PC-3 (cell line): ENCODE measurements around the gene KDELR3. TPM values are rescaled to one million over a fixed set of nuclear protein-coding genes. Genes with fewer than 3 reads are reported as not detected.

Experiments used
- ATAC-seq: fragments of 200-7000 bp; cut with Tn5 transposase; 2 replicates; pipeline ENCODE4 v1.9.1; 2020; ENCODE audit warnings: mild to moderate bottlenecking, moderate library complexity
- BruUV-seq: library from RNA; stranded (reverse); fragments of 400-500 nt; replicated peaks from 2 replicates; lab custom pipeline; 2021; lab: Mats Ljungman, UMichigan
- CTCF ChIA-PET: fragments of 300-600 bp; sonication (Branson Sonifier 250); formaldehyde crosslinking; loops from one replicate; lab custom pipeline; 2022; ENCODE audit warnings: antibody characterized with exemption; lab: Charles Lee
- POLR2A ChIA-PET: fragments of 300-600 bp; sonication (Branson Sonifier 250); formaldehyde crosslinking; loops from one replicate; lab custom pipeline; 2022; ENCODE audit warnings: antibody characterized with exemption; ENCODE audit not compliant: unreplicated experiment; lab: Charles Lee
- DNase-seq: peaks from one replicate; pipeline ENCODE4 v3.0.0-alpha.2; 2015
- H2AFZ ChIP-seq: fragments of 300-600 bp; sonication (generic); 2 replicates; pipeline ENCODE4 v1.6.0; 2016; ENCODE audit warnings: antibody characterized with exemption, low read length
- H3F3A ChIP-seq: fragments of 300-600 bp; sonication (generic); one replicate; pipeline ENCODE4 v1.6.0; 2017; ENCODE audit warnings: antibody characterized with exemption, low read length, control low read depth, mild to moderate bottlenecking; ENCODE audit not compliant: unreplicated experiment
- H3K27ac ChIP-seq: fragments of 300-600 bp; sonication (generic); 2 replicates; pipeline ENCODE4 v1.5.1; 2016; ENCODE audit warnings: mild to moderate bottlenecking, low read length
- H3K27me3 ChIP-seq: fragments of 300-600 bp; sonication (generic); 2 replicates; pipeline ENCODE4 v1.6.1; 2016; ENCODE audit warnings: low read length, mixed read lengths
- H3K36me3 ChIP-seq: fragments of 300-600 bp; sonication (generic); 2 replicates; pipeline ENCODE4 v1.6.1; 2016; ENCODE audit warnings: low read depth, mixed run types, low read length, mixed read lengths
- H3K4me1 ChIP-seq: fragments of 300-600 bp; sonication (generic); 2 replicates; pipeline ENCODE4 v1.5.1; 2016; ENCODE audit warnings: low read length; ENCODE audit not compliant: insufficient read depth
- H3K4me2 ChIP-seq: fragments of 300-600 bp; sonication (generic); 2 replicates; pipeline ENCODE4 v1.6.0; 2016; ENCODE audit warnings: low read length
- H3K4me3 ChIP-seq: fragments of 300-600 bp; sonication (generic); 2 replicates; pipeline ENCODE4 v1.5.1; 2016; ENCODE audit warnings: mild to moderate bottlenecking, low read length, mixed read lengths
- H3K79me2 ChIP-seq: fragments of 300-600 bp; sonication (generic); 2 replicates; pipeline ENCODE4 v1.6.1; 2017; ENCODE audit warnings: low read length, mixed read lengths
- H3K9ac ChIP-seq: fragments of 300-600 bp; sonication (generic); 2 replicates; pipeline ENCODE4 v1.6.0; 2016; ENCODE audit warnings: mild to moderate bottlenecking, low read length
- H3K9me2 ChIP-seq: fragments of 300-600 bp; sonication (generic); replicated peaks from 2 replicates; pipeline ENCODE4 v1.6.1; 2016; ENCODE audit warnings: mixed run types, low read length, mixed read lengths
- H3K9me3 ChIP-seq: fragments of 300-600 bp; sonication (generic); 2 replicates; pipeline ENCODE4 v1.6.1; 2016; ENCODE audit warnings: low read length, mixed read lengths
- H4K20me1 ChIP-seq: fragments of 300-600 bp; sonication (generic); 2 replicates; pipeline ENCODE4 v1.6.1; 2016; ENCODE audit warnings: low read length, mixed read lengths
- EZH2 ChIP-seq: fragments of 300-600 bp; sonication (generic); IDR thresholded peaks from one replicate; pipeline ENCODE4 v1.6.1; 2017; ENCODE audit warnings: antibody characterized with exemption, mild to moderate bottlenecking, low read length; ENCODE audit not compliant: unreplicated experiment
- EZH2phosphoT487 ChIP-seq: fragments of 300-600 bp; sonication (generic); IDR thresholded peaks from 2 replicates; pipeline ENCODE4 v1.6.1; 2018; ENCODE audit warnings: mild to moderate bottlenecking, antibody characterized with exemption, low read length, borderline replicate concordance
- intact Hi-C: fragments of 100-400 bp; cut with micrococcal nuclease; formaldehyde crosslinking; loops from 2 replicates; pipeline ENCODE4 v1.9.0; 2023
- total RNA-seq: library from RNA; depleted of rRNA; stranded (reverse); fragments of >200 nt; gene quantifications from 2 replicates; pipeline ENCODE4 v1.2.3, GENCODE V29; 2014
- TF ChIP-seq, protein P1 (sequence below): fragments of 300-600 bp; sonication (generic); conservative IDR thresholded peaks from 2 replicates; pipeline ENCODE4 v1.5.1; 2017; ENCODE audit warnings: antibody characterized with exemption, low read depth, mild to moderate bottlenecking, low read length

The KDELR3 gene
- total RNA-seq, 1 experiment from 2014 or later, result 17.7 TPM

DNA sequence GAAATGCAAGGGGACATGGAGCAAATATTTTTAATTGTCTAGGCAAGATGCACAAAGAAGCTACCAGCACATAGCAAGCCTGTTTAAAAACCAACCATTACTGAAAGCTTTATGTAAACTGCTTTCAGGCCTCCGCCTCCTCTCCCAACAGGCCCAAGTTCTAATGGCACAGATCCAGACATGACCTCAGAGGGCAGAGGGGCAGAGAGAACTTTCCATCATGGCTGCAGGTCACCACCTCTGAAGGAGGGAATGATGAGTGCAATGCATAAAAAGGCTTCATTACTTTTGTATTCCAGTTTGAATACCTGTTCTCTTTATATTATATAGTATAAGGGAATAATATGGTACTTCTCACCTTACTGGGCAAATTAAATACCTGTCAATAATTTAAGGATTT, 23.0 kb downstream of the KDELR3 start:
- H3K79me2 ChIP-seq, result 0 out of 2 replicates have a peak, but pooled peaks cover 8% of the 10 kb centered on the region
- no TSS peak for BruUV-seq
- no peak for ATAC-seq

DNA sequence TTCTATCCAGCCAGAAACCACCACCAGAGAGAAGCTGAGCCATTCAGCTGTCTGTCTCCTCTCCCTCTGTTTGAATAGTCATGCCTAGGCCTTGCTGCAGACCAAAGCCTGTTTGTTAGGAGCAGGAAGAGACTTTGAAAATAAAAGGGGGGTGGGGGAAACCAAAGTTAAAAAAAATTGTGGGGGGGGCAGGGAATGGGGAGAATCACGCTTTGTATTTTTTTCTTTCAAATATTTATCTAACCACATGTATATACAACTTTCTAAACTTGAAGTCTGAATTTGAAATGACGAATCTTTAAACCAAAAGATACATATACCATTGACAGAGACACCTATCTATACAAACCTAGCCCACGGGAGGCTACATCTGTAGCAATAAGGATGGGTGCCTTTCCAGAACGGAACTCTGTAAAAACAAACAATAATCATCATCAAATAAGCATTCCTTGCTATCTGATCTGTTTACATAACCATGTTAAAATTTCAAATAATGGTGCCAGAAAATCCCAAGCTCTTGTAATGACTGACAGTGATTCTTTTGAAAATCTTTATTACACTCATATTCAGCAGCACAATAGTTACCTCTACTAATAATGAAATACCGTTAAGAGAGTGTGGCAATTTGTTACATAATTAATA, 23.9 kb downstream of the KDELR3 start:
- H4K20me1 ChIP-seq, result peaks cover 17% of the 10 kb centered on the region; the same call in 1 of the 2 replicates
- TF ChIP-seq, protein P1, sequence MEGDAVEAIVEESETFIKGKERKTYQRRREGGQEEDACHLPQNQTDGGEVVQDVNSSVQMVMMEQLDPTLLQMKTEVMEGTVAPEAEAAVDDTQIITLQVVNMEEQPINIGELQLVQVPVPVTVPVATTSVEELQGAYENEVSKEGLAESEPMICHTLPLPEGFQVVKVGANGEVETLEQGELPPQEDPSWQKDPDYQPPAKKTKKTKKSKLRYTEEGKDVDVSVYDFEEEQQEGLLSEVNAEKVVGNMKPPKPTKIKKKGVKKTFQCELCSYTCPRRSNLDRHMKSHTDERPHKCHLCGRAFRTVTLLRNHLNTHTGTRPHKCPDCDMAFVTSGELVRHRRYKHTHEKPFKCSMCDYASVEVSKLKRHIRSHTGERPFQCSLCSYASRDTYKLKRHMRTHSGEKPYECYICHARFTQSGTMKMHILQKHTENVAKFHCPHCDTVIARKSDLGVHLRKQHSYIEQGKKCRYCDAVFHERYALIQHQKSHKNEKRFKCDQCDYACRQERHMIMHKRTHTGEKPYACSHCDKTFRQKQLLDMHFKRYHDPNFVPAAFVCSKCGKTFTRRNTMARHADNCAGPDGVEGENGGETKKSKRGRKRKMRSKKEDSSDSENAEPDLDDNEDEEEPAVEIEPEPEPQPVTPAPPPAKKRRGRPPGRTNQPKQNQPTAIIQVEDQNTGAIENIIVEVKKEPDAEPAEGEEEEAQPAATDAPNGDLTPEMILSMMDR, result no peak
- TF ChIP-seq EZH2 (no peak), EZH2phosphoT487 (no peak)
- no TSS peak for BruUV-seq
- DNase-seq, result no peak
- H2AFZ ChIP-seq, result no peak overlapping the region
- no peaks in the 10 kb centered on the region for H3K4me1 ChIP-seq
- no peak overlapping the region for H3K9ac ChIP-seq
- ATAC-seq, result peak; percentile 35
- ChIA-PET POLR2A (no interaction called here), CTCF (no interaction called here)
- no peak overlapping the region for H3K27ac ChIP-seq
- no peak overlapping the region for H3K4me3 ChIP-seq
- H3F3A ChIP-seq, result no peaks in the 10 kb centered on the region
- 0 out of 2 replicates have a peak, but pooled peaks cover 12% of the 10 kb centered on the region for H3K79me2 ChIP-seq
- intact Hi-C loops, result no loop called here
- H3K4me2 ChIP-seq, result no peak overlapping the region
- peaks cover 87% of the 10 kb centered on the region for H3K36me3 ChIP-seq
- no peaks in the 10 kb centered on the region for H3K9me2 ChIP-seq
- H3K27me3 ChIP-seq, result no peaks in the 10 kb centered on the region
- H3K9me3 ChIP-seq, result no peaks in the 10 kb centered on the region

More for the DNA sequence above, 23.0 kb downstream of the KDELR3 start:
- DNase-seq, result no peak
- Histone ChIP-seq H3K9me2 (no peaks in the 10 kb centered on the region), H3K4me3 (no peak overlapping the region), H2AFZ (no peak overlapping the region), H4K20me1 (peaks cover 17% of the 10 kb centered on the region; the same call in 1 of the 2 replicates), H3K9ac (no peak overlapping the region), H3K9me3 (no peaks in the 10 kb centered on the region), H3K4me1 (no peaks in the 10 kb centered on the region), H3K27ac (no peak overlapping the region), H3F3A (no peaks in the 10 kb centered on the region), H3K36me3 (peaks cover 86% of the 10 kb centered on the region), H3K4me2 (no peak overlapping the region), H3K27me3 (no peaks in the 10 kb centered on the region)
- CTCF ChIA-PET, result no interaction called here
- POLR2A ChIA-PET, result no interaction called here
- intact Hi-C loops, result no loop called here
- no peak for TF ChIP-seq EZH2phosphoT487
- TF ChIP-seq, protein P1, result no peak
- TF ChIP-seq EZH2, result no peak

DNA sequence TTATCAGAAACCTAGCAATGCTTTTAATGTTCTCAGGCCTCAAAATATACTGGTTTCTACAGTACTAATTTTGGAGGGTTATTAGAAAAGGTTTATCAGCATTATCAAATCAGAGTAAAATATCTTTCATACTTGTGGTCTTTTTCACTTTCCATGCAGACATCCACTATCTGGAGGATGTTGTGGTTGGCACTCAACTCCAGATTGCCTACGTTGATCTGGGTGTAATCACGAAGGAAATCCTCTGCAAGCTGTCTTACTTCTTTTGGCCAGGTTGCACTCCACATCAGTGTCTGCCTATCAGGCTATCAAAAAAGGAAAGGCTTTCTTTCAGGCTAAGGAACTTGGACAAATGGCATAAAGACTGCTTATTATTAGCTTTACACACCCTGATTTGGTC, 26.6 kb downstream of the KDELR3 start:
- Histone ChIP-seq H3K27me3 (no peaks in the 10 kb centered on the region), H3K9ac (no peak overlapping the region), H4K20me1 (0 out of 2 replicates have a peak, but pooled peaks cover 10% of the 10 kb centered on the region), H3K4me1 (no peaks in the 10 kb centered on the region), H3F3A (no peaks in the 10 kb centered on the region), H2AFZ (no peak overlapping the region), H3K4me2 (no peak overlapping the region), H3K4me3 (no peak overlapping the region), H3K9me2 (no peaks in the 10 kb centered on the region), H3K79me2 (peaks cover 33% of the 10 kb centered on the region), H3K9me3 (no peaks in the 10 kb centered on the region), H3K27ac (no peak overlapping the region), H3K36me3 (peaks cover 87% of the 10 kb centered on the region)
- ChIA-PET CTCF (interaction anchor here (0.7 kb wide), 1 partner anchor 44 kb away, joined by 3 read pairs; no protein-coding TSS in a partner anchor), POLR2A (no interaction called here)
- DNase-seq (no peak), ATAC-seq (no peak)
- no TSS peak for BruUV-seq
- TF ChIP-seq EZH2phosphoT487, result no peak
- TF ChIP-seq, protein P1, result no peak
- TF ChIP-seq EZH2, result no peak
- intact Hi-C loops, result no loop called here
